Neural progenitor cell (in vitro differentiated cells): ENCODE data around the gene PTGER4.

Source experiments
- EZH2 ChIP-seq: fragments of 200-600 bp; sonication (generic); IDR thresholded peaks from 2 replicates; pipeline ENCODE4 v1.6.1; 2017; ENCODE audit warnings: antibody characterized with exemption, mild to moderate bottlenecking, moderate library complexity
- TF ChIP-seq, protein P1 (sequence below): fragments of 200-600 bp; sonication (generic); IDR thresholded peaks from 2 replicates; pipeline ENCODE4 v1.5.1; 2017; ENCODE audit warnings: antibody characterized with exemption, mild to moderate bottlenecking

DNA sequence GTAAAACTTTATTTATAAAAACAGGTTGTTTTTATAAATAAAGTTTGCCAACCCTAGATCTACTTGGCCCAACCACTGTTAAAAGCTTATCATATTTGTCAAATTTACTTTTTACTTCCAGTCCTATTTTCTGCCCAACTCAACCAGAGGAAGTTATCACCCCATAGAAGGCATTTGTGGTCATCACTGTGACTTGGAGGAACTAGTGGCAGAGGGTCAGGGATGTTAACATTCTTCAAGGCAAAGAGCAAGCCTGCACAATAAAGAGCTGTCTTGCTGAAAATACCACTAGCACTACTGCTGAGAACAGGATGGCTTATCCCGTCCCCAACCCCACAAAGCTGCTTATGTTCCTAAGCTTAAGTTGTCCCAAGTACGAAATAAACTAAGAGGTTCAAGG is 53.7 kb downstream of the PTGER4 start:
- TF ChIP-seq, protein P1, sequence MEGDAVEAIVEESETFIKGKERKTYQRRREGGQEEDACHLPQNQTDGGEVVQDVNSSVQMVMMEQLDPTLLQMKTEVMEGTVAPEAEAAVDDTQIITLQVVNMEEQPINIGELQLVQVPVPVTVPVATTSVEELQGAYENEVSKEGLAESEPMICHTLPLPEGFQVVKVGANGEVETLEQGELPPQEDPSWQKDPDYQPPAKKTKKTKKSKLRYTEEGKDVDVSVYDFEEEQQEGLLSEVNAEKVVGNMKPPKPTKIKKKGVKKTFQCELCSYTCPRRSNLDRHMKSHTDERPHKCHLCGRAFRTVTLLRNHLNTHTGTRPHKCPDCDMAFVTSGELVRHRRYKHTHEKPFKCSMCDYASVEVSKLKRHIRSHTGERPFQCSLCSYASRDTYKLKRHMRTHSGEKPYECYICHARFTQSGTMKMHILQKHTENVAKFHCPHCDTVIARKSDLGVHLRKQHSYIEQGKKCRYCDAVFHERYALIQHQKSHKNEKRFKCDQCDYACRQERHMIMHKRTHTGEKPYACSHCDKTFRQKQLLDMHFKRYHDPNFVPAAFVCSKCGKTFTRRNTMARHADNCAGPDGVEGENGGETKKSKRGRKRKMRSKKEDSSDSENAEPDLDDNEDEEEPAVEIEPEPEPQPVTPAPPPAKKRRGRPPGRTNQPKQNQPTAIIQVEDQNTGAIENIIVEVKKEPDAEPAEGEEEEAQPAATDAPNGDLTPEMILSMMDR, result no peak
- no peak for TF ChIP-seq EZH2
